Astrocyte (in vitro differentiated cells and primary cell): ENCODE data around the gene LUZP4. TPM values are rescaled to one million over a fixed set of nuclear protein-coding genes. Genes with fewer than 3 reads are reported as not detected.
A peak's percentile ranks its signal among the peaks of the same experiment; 100 is the strongest.

ENCODE experiments used
- DNase-seq: peaks from one replicate; pipeline ENCODE4 v3.0.0-alpha.2; 2010; ENCODE audit warnings: low read depth
- FAIRE-seq: peaks from 2 replicates; lab custom pipeline; 2011; peaks lifted over from hg19 to GRCh38; lab: Jason Lieb, UNC
- H2AFZ ChIP-seq: 2 replicates; pipeline ENCODE4 v1.6.0; 2012; ENCODE audit warnings: low read depth, low read length, inconsistent platforms
- H3K27ac ChIP-seq: 2 replicates; pipeline ENCODE4 v1.5.1; 2011; ENCODE audit warnings: low read depth, low read length, inconsistent platforms
- H3K27me3 ChIP-seq: 2 replicates; pipeline ENCODE4 v1.6.0; 2011; ENCODE audit warnings: low read length, inconsistent platforms; ENCODE audit not compliant: insufficient read depth
- H3K36me3 ChIP-seq: 2 replicates; pipeline ENCODE4 v1.5.1; 2011; ENCODE audit warnings: low read length, inconsistent platforms; ENCODE audit not compliant: insufficient read depth
- H3K4me1 ChIP-seq: 2 replicates; pipeline ENCODE4 v1.5.1; 2011; ENCODE audit warnings: low read length, inconsistent platforms; ENCODE audit not compliant: insufficient read depth
- H3K4me2 ChIP-seq: 2 replicates; pipeline ENCODE4 v1.6.0; 2012; ENCODE audit warnings: low read length, inconsistent platforms
- H3K4me3 ChIP-seq: 2 replicates; pipeline ENCODE4 v1.5.1; 2011; ENCODE audit warnings: low read depth, mild to moderate bottlenecking, low read length, inconsistent platforms; ENCODE audit not compliant: insufficient read depth
- H3K79me2 ChIP-seq: 2 replicates; pipeline ENCODE4 v1.6.0; 2012; ENCODE audit warnings: mild to moderate bottlenecking, low read length, inconsistent platforms; ENCODE audit not compliant: insufficient read depth
- H3K9ac ChIP-seq: 2 replicates; pipeline ENCODE4 v1.6.0; 2012; ENCODE audit warnings: mild to moderate bottlenecking, low read length, inconsistent platforms
- H3K9me3 ChIP-seq: 2 replicates; pipeline ENCODE4 v1.5.1; 2012; ENCODE audit warnings: low read depth, mild to moderate bottlenecking, low read length, inconsistent platforms; ENCODE audit not compliant: insufficient read depth
- H4K20me1 ChIP-seq: 2 replicates; pipeline ENCODE4 v1.6.0; 2012; ENCODE audit warnings: low read length, inconsistent platforms; ENCODE audit not compliant: insufficient read depth
- H3K27ac Mint-ChIP-seq: one replicate; pipeline ENCODE4 v1.8.0; 2021; ENCODE audit warnings: mild to moderate bottlenecking, mixed read lengths; ENCODE audit not compliant: unreplicated experiment
- H3K27me3 Mint-ChIP-seq: one replicate; pipeline ENCODE4 v1.8.0; 2021; ENCODE audit warnings: low read depth, mixed read lengths; ENCODE audit not compliant: unreplicated experiment
- H3K36me3 Mint-ChIP-seq: one replicate; pipeline ENCODE4 v1.8.0; 2021; ENCODE audit warnings: low read depth, mixed read lengths; ENCODE audit not compliant: unreplicated experiment
- H3K4me1 Mint-ChIP-seq: one replicate; pipeline ENCODE4 v1.8.0; 2021; ENCODE audit warnings: low read depth, mixed read lengths; ENCODE audit not compliant: unreplicated experiment
- H3K4me3 Mint-ChIP-seq: one replicate; pipeline ENCODE4 v1.8.0; 2021; ENCODE audit warnings: mild to moderate bottlenecking, moderate library complexity, mixed read lengths; ENCODE audit not compliant: unreplicated experiment
- H3K9me3 Mint-ChIP-seq: one replicate; pipeline ENCODE4 v1.8.0; 2021; ENCODE audit warnings: mild to moderate bottlenecking, mixed read lengths; ENCODE audit not compliant: unreplicated experiment
- CTCF ChIP-seq: IDR thresholded peaks from 2 replicates; pipeline ENCODE4 v1.5.1; 2011; ENCODE audit warnings: low read depth, mild to moderate bottlenecking, inconsistent platforms, low read length, moderate library complexity; ENCODE audit not compliant: insufficient read depth
- EZH2 ChIP-seq: IDR thresholded peaks from 2 replicates; pipeline ENCODE4 v1.6.1; 2012; ENCODE audit warnings: mild to moderate bottlenecking, low read length, inconsistent platforms; ENCODE audit not compliant: insufficient read depth
- total RNA-seq: library from RNA; stranded (reverse); gene quantifications from 2 replicates; pipeline ENCODE4 v1.2.1, GENCODE V29; 2021

LUZP4 gene
- total RNA-seq, 1 donor from 2014 or later: not detected

DNA sequence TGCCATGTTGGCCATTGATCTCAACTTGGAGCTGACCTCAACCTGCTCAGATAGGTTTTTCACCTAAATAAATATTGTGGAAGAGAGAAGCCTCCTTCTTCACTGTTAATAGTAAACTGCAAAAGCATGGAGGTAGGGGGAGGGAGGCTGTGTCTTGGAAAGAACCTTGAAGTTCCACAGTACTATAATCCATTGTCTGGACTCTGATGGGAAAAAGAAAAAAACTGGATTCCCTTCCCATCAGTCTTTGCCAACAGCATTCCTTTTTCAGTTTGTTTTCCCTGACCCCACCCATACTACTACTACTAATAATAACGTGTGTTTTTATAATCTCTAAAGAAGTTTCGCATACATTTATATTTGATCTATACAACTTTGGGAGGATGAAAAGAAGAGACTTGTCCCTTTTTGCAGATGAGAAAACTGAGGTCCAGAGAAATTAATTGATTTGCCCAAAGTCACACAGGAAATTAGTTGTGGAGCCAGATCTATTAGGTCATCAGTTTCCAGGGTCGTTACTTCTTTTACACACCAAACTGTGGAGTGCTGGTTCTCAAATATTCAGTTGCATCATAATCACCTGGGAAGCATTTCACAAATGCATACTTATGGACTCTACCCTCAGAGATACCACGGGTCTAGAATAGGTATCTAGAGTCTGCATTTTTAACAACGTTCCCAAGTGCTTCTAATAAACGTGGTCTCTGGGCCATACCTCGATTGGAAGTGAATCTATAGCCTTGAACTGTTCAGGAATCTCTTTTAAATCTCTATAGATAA is 59.1 kb downstream of the LUZP4 start:
- no peak for TF ChIP-seq CTCF
- TF ChIP-seq EZH2: no peak
- Histone ChIP-seq H4K20me1 (no peaks in the 10 kb centered on the region), H3K4me1 (peaks cover 12% of the 10 kb centered on the region), H3K4me3 (no peak overlapping the region), H3K27ac (no peak overlapping the region), H3K27me3 (no peaks in the 10 kb centered on the region), H3K79me2 (no peaks in the 10 kb centered on the region), H3K4me2 (no peak overlapping the region), H3K9me3 (no peaks in the 10 kb centered on the region), H3K36me3 (no peaks in the 10 kb centered on the region), H3K9ac (no peak overlapping the region), H2AFZ (no peak overlapping the region)
- Mint-ChIP-seq H3K36me3 (no peaks in the 10 kb centered on the region), H3K27me3 (no peaks in the 10 kb centered on the region), H3K4me3 (no peak overlapping the region), H3K9me3 (peaks cover 5% of the 10 kb centered on the region), H3K4me1 (peaks cover 17% of the 10 kb centered on the region), H3K27ac (no peak overlapping the region)
- DNase-seq: no peak
- FAIRE-seq: peak; percentile 26

DNA sequence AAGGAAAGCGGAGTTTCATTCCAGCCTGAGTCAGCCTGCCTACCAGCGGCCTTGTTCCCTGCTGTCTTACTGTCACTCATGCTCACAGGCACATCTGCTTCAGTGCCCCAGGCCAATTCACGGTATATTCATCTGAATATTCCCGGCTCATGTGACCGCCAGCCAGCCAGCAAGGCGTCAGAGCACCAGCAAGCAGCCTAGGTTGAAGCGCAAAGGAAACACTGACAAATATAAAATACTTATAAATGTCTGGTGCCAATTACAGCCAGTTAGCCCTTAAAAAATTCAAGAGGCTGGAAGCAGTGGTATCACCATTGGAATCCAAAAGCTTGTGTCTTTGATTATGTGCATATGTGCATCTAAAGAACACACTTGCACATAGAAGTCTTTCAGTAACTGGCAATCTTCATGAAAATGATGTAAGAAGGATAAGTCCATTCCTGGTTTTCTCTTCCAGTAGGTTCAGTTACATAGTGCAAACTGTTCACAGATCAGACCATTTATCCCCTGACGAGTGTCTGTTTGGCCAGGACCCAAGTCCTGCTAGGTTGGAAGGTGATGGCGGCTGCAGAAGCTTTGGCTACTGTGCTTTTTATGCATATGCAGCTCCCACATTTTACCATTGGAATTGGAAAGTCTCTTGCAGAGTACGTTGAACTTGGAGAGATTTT is 61.3 kb downstream of the LUZP4 start:
- TF ChIP-seq EZH2: no peak
- no peak for TF ChIP-seq CTCF
- Mint-ChIP-seq H3K4me1 (peaks cover 7% of the 10 kb centered on the region), H3K9me3 (peaks cover 5% of the 10 kb centered on the region), H3K36me3 (no peaks in the 10 kb centered on the region), H3K4me3 (no peak overlapping the region), H3K27ac (no peak overlapping the region), H3K27me3 (no peaks in the 10 kb centered on the region)
- Histone ChIP-seq H3K27me3 (no peaks in the 10 kb centered on the region), H3K27ac (no peak overlapping the region), H2AFZ (no peak overlapping the region), H4K20me1 (no peaks in the 10 kb centered on the region), H3K9me3 (no peaks in the 10 kb centered on the region), H3K9ac (no peak overlapping the region), H3K79me2 (no peaks in the 10 kb centered on the region), H3K4me1 (no peaks in the 10 kb centered on the region), H3K4me2 (no peak overlapping the region), H3K4me3 (no peak overlapping the region), H3K36me3 (no peaks in the 10 kb centered on the region)
- FAIRE-seq (peak; percentile 95), DNase-seq (no peak)
